ENCODE data around the gene PLEKHA3.
"Not testable (repeated sequence)": the region's sequence is repeated elsewhere in the genome, so short reads cannot be mapped to it uniquely, and the experiment has no call there.

The PLEKHA3 gene

GRCh38 chr2:178480227-178481181 is at the start of gene PLEKHA3:
TSS of gene PLEKHA3 (plus strand) at chr2:178480457. CDS start at chr2:178480870, 413 bp downstream.
- peak; percentile 55 for DNase-seq (ENCODE audit: low read depth)

- no peak for DNase-seq (ENCODE audit: low read depth)
Observed at GRCh38 chr2:178436662-178437061, 43.6 kb upstream of the PLEKHA3 start.

- DNase-seq (ENCODE audit: low read depth) = no peak
Observed at GRCh38 chr2:178441426-178441825, 38.8 kb upstream of the PLEKHA3 start.

GRCh38 chr2:178448968-178449661 is 31.1 kb upstream of the PLEKHA3 start:
- DNase-seq (ENCODE audit: low read depth) = no peak

- no peak for DNase-seq (ENCODE audit: low read depth)
Observed at GRCh38 chr2:178449700-178450523, 30.3 kb upstream of the PLEKHA3 start.

GRCh38 chr2:178450524-178450773 is 29.8 kb upstream of the PLEKHA3 start:
- DNase-seq (ENCODE audit: low read depth) = no peak

GRCh38 chr2:178450774-178451525 is 29.3 kb upstream of the PLEKHA3 start, which contains the start of the genes PJVK and PRKRA:
TSS of gene PJVK (plus strand) at chr2:178451378. CDS start at chr2:178453410, 2,032 bp downstream.
TSS of gene PRKRA (minus strand) at chr2:178451175. CDS start at chr2:178451030, 145 bp downstream.
- peak; percentile 95 for DNase-seq (ENCODE audit: low read depth)

- no peak for DNase-seq (ENCODE audit: low read depth)
Observed at GRCh38 chr2:178452334-178452733, 27.9 kb upstream of the PLEKHA3 start.

GRCh38 chr2:178452870-178453269 is 27.4 kb upstream of the PLEKHA3 start:
- no peak for DNase-seq (ENCODE audit: low read depth)

GRCh38 chr2:178455947-178456346 is 24.3 kb upstream of the PLEKHA3 start:
- no peak for DNase-seq (ENCODE audit: low read depth)

- DNase-seq (ENCODE audit: low read depth) = no peak
Observed at GRCh38 chr2:178457390-178457886, 22.8 kb upstream of the PLEKHA3 start.

GRCh38 chr2:178469219-178469849 is 10.9 kb upstream of the PLEKHA3 start:
- DNase-seq (ENCODE audit: low read depth) = no peak

- not testable (repeated sequence) for DNase-seq (ENCODE audit: low read depth)
Observed at GRCh38 chr2:178471313-178471712, 8.9 kb upstream of the PLEKHA3 start.

- no peak for DNase-seq (ENCODE audit: low read depth)
Observed at GRCh38 chr2:178473373-178473772, 6.9 kb upstream of the PLEKHA3 start.

GRCh38 chr2:178473931-178474330 is 6.3 kb upstream of the PLEKHA3 start:
- no peak for DNase-seq (ENCODE audit: low read depth)

- DNase-seq (ENCODE audit: low read depth) = no peak
Observed at GRCh38 chr2:178474560-178474959, 5.7 kb upstream of the PLEKHA3 start.

GRCh38 chr2:178476477-178476876 is 3.8 kb upstream of the PLEKHA3 start:
- DNase-seq (ENCODE audit: low read depth) = no peak

GRCh38 chr2:178477443-178478129 is 2.7 kb upstream of the PLEKHA3 start:
- no peak for DNase-seq (ENCODE audit: low read depth)

- no peak for DNase-seq (ENCODE audit: low read depth)
Observed at GRCh38 chr2:178478130-178478438, 2.2 kb upstream of the PLEKHA3 start.
